Sigmoid colon (tissue), 7 donors: ENCODE results near the gene MOK. TPM values are rescaled to one million over a fixed set of nuclear protein-coding genes. Genes with fewer than 3 reads are reported as not detected.

Experiments used
- DNase-seq: peaks from one replicate; pipeline ENCODE4 v3.0.0-alpha.2; 2019
- H3K27ac ChIP-seq, 4 donors: fragments of 200-600 bp; sonication (generic); one replicate each; pipeline ENCODE4 v1.5.1; 2016 to 2019; ENCODE audit warnings: mild to moderate bottlenecking in 1 of 4
- H3K27me3 ChIP-seq, 3 donors: fragments of 200-600 bp; sonication (generic); one replicate each; pipeline ENCODE4 v1.5.1; 2019; ENCODE audit warnings: mild to moderate bottlenecking in 1 of 3
- H3K36me3 ChIP-seq, 4 donors: fragments of 200-600 bp; sonication (generic); one replicate each; pipeline ENCODE4 v1.5.1; 2016 to 2019
- H3K4me1 ChIP-seq, 4 donors: fragments of 200-600 bp; sonication (generic); one replicate each; pipeline ENCODE4 v1.5.1; 2017 to 2019
- H3K4me3 ChIP-seq, 4 donors: fragments of 200-600 bp; sonication (generic); one replicate each; pipeline ENCODE4 v1.5.1; 2017 to 2019; ENCODE audit warnings: mild to moderate bottlenecking in 2 of 4, moderate library complexity in 1 of 4
- H3K9me3 ChIP-seq, 4 donors: fragments of 200-600 bp in 3 of 4; sonication (generic) in 3 of 4; one replicate each; pipeline versions ENCODE4 v1.5.1 to v1.6.1; 2013 to 2019
- EP300 ChIP-seq, 4 donors: sonication (generic); formaldehyde crosslinking; IDR thresholded peaks; one replicate each; pipeline ENCODE4 v1.6.1; 2017; ENCODE audit warnings: antibody characterized with exemption in 4 of 4
- POLR2A ChIP-seq, 2 donors: fragments of 450-650 bp; IDR thresholded peaks; one replicate each; pipeline ENCODE4 v1.6.1; 2016; ENCODE audit warnings: antibody characterized with exemption in 2 of 2, mild to moderate bottlenecking in 2 of 2, moderate library complexity in 2 of 2
- POLR2AphosphoS5 ChIP-seq, 4 donors: sonication (generic); formaldehyde crosslinking; IDR thresholded peaks; one replicate each; pipeline ENCODE4 v1.6.1; 2017; ENCODE audit warnings: antibody characterized with exemption in 4 of 4
- WGBS, 2 donors: extraction: QIAGEN DNeasy Blood & Tissue Kit; methylation state at CpG; one replicate each; pipeline ENCODE4 v1.1.7; 2013; 5-methylcytosine and 5-hydroxymethylcytosine counted together
- intact Hi-C: fragments of 100-400 bp; cut with DNase I; formaldehyde crosslinking; loops from one replicate; pipeline ENCODE4 v1.15.1; 2023
- polyA plus RNA-seq, 3 donors: library from polyadenylated mRNA; stranded (reverse); fragments of 200-250 nt; gene quantifications; one replicate each; pipeline ENCODE4 v1.2.3, GENCODE V29; 2013
- total RNA-seq, 4 donors: library from RNA; depleted of rRNA; stranded (reverse); fragments of >200 nt; gene quantifications; one replicate each; pipeline ENCODE4 v1.1.0, GENCODE V29; 2016
- TF ChIP-seq, protein P1 (sequence below), 4 experiments: fragments of 450-650 bp in 3 of 4; fragments of 200-600 bp in 1 of 4; IDR thresholded peaks; one replicate each; pipeline ENCODE4 v1.5.1; 2016 to 2019; ENCODE audit warnings: antibody characterized with exemption in 4 of 4, mild to moderate bottlenecking in 3 of 4, moderate library complexity in 2 of 4
- donor health status: healthy with polysubstance abuse.
- donor health status: Bipolar disorder and iron deficiency.
- donor health status: healthy.

The MOK gene
- total and polyA plus RNA-seq, 7 donors = 1.8 to 17.2 (median 9.4) TPM

GRCh38 chr14:102264775-102265174 lies 40.2 kb downstream of the MOK start:
- no peaks in the 10 kb centered on the region for H3K36me3 ChIP-seq
- H3K27ac ChIP-seq = peak overlapping the region in 3 of 4 donors; percentile 11 to 77 (median 13)
- 88 to 92% methylated on average over 4 of the region's 4 CpGs for WGBS, 2 donors
- no peak overlapping the region for H3K4me3 ChIP-seq
- H3K27me3 ChIP-seq = no peaks in the 10 kb centered on the region
- H3K4me1 ChIP-seq = no peaks in the 10 kb centered on the region
- no peaks in the 10 kb centered on the region for H3K9me3 ChIP-seq
- intact Hi-C loops = no loop called here
- DNase-seq = no peak
- TF ChIP-seq EP300 (IDR thresholded peaks at IDR 0.05) = no peak

- Histone ChIP-seq H3K4me1 (no peaks in the 10 kb centered on the region), H3K36me3 (no peaks in the 10 kb centered on the region), H3K9me3 (no peaks in the 10 kb centered on the region), H3K27ac (peak overlapping the region in 3 of 4 donors; percentile 11 to 77 (median 13)), H3K27me3 (no peaks in the 10 kb centered on the region), H3K4me3 (no peak overlapping the region)
- intact Hi-C loops = no loop called here
- no peak for DNase-seq
- TF ChIP-seq EP300 (IDR thresholded peaks at IDR 0.05) = no peak
- WGBS, 2 donors = 86 to 87% methylated on average over 8 of the region's 8 CpGs
Observed at GRCh38 chr14:102264355-102264754, 40.6 kb downstream of the MOK start.

- H3K27me3 ChIP-seq = no peaks in the 10 kb centered on the region
- 70 to 75% methylated on average over 7 of the region's 7 CpGs for WGBS, 2 donors
Observed at GRCh38 chr14:102262929-102263462, 42.0 kb downstream of the MOK start.

GRCh38 chr14:102258136-102258535 lies 46.8 kb downstream of the MOK start:
- TF ChIP-seq, protein P1, sequence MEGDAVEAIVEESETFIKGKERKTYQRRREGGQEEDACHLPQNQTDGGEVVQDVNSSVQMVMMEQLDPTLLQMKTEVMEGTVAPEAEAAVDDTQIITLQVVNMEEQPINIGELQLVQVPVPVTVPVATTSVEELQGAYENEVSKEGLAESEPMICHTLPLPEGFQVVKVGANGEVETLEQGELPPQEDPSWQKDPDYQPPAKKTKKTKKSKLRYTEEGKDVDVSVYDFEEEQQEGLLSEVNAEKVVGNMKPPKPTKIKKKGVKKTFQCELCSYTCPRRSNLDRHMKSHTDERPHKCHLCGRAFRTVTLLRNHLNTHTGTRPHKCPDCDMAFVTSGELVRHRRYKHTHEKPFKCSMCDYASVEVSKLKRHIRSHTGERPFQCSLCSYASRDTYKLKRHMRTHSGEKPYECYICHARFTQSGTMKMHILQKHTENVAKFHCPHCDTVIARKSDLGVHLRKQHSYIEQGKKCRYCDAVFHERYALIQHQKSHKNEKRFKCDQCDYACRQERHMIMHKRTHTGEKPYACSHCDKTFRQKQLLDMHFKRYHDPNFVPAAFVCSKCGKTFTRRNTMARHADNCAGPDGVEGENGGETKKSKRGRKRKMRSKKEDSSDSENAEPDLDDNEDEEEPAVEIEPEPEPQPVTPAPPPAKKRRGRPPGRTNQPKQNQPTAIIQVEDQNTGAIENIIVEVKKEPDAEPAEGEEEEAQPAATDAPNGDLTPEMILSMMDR (IDR thresholded peaks at IDR 0.05) = no peak
- TF ChIP-seq POLR2A (IDR thresholded peaks at IDR 0.05) (no peak), POLR2AphosphoS5 (IDR thresholded peaks at IDR 0.05) (no peak), EP300 (IDR thresholded peaks at IDR 0.05) (no peak)
- Histone ChIP-seq H3K27ac (no peak overlapping the region), H3K4me3 (no peak overlapping the region), H3K36me3 (no peaks in the 10 kb centered on the region), H3K4me1 (peaks cover 0 to 14% (median 0%) of the 10 kb centered on the region in 4 donors), H3K9me3 (no peaks in the 10 kb centered on the region), H3K27me3 (no peaks in the 10 kb centered on the region)
- intact Hi-C loops = no loop called here
- DNase-seq = peak; percentile 15
- WGBS, 2 donors = 93 to 95% methylated on average over 6 of the region's 6 CpGs

More at GRCh38 chr14:102262929-102263462, 42.0 kb downstream of the MOK start:
- no peaks in the 10 kb centered on the region for H3K9me3 ChIP-seq
- H3K4me1 ChIP-seq = no peaks in the 10 kb centered on the region
- intact Hi-C loops = no loop called here
- H3K36me3 ChIP-seq = no peaks in the 10 kb centered on the region
- DNase-seq = no peak
- TF ChIP-seq POLR2A (IDR thresholded peaks at IDR 0.05) (no peak), EP300 (IDR thresholded peaks at IDR 0.05) (no peak), POLR2AphosphoS5 (IDR thresholded peaks at IDR 0.05) (no peak)
- TF ChIP-seq, protein P1 (IDR thresholded peaks at IDR 0.05) = no peak
- no peak overlapping the region for H3K27ac ChIP-seq
- H3K4me3 ChIP-seq = no peak overlapping the region

GRCh38 chr14:102256716-102257115 lies 48.2 kb downstream of the MOK start:
- Histone ChIP-seq H3K4me3 (no peak overlapping the region), H3K36me3 (no peaks in the 10 kb centered on the region), H3K9me3 (no peaks in the 10 kb centered on the region), H3K27ac (peak overlapping the region in 1 of 4 donors; percentile 72), H3K4me1 (peaks cover 0 to 14% (median 0%) of the 10 kb centered on the region in 4 donors), H3K27me3 (no peaks in the 10 kb centered on the region)
- no peak for DNase-seq
- 73 to 78% methylated on average over 9 of the region's 9 CpGs for WGBS, 2 donors
- intact Hi-C loops = no loop called here
- TF ChIP-seq POLR2A (IDR thresholded peaks at IDR 0.05) (no peak), EP300 (IDR thresholded peaks at IDR 0.05) (no peak), POLR2AphosphoS5 (IDR thresholded peaks at IDR 0.05) (no peak)
- TF ChIP-seq, protein P1 (IDR thresholded peaks at IDR 0.05) = no peak
